ENCODE data around the gene FKBP6. TPM values are rescaled to one million over a fixed set of nuclear protein-coding genes. Genes with fewer than 3 reads are reported as not detected.

FKBP6 gene
- total RNA-seq, 1 experiment from 2014 or later = not detected

DNA sequence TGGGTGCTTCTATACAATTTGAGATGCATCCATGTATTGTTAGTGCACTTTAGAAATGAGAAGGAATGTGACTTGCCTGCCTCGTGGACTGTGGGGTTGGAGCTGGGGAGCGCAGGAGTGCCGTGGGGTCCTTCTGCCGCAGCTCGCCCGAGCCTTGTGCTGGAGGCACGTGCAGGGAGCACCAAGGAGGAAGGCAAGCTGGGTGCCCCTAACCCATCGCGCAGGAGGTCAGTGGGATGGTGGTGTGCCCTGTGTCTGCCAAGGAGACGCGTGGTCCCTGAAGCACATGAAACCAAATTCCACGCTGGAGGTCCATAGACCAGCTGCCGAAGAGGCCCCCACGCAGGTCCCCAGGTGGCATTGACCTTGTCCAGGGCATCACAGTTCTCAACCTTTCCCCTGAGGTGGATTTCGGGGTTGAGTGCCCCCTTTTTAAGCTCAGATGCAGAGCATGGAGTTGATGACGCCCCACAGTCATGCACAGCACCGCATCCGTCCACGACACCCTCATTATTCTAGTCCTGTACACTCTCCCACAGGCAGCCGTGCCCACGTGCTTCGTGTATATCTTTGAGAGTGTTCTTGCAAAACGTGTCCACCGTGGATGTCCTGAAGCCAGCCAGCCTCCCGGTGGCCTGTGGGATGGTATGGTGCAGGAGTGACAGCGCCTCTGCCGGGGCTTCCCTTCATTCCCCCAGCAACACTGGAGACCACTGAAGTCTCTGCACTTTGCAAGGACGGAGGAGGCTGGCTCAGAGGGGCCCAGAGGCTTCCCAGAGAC lies 35.5 kb downstream of the FKBP6 start:
- Histone ChIP-seq H4K20me1 (ENCODE audit: low read length) (no peaks in the 10 kb centered on the region), H3K9me3 (ENCODE audit: low read length) (no peaks in the 10 kb centered on the region), H3K27me3 (ENCODE audit: low read length) (no peaks in the 10 kb centered on the region), H3K27ac (ENCODE audit: low read length) (no peak overlapping the region), H3F3A (ENCODE audit: low read length, unreplicated experiment) (no peaks in the 10 kb centered on the region), H3K4me1 (ENCODE audit: insufficient read depth, low read length) (peaks cover 3% of the 10 kb centered on the region), H3K36me3 (ENCODE audit: low read depth, low read length) (no peaks in the 10 kb centered on the region), H3K9me2 (replicated peaks; ENCODE audit: low read length) (no peaks in the 10 kb centered on the region), H3K4me2 (ENCODE audit: low read length) (no peak overlapping the region), H3K4me3 (ENCODE audit: low read length) (no peak overlapping the region), H2AFZ (ENCODE audit: low read length) (no peak overlapping the region), H3K9ac (ENCODE audit: low read length) (no peak overlapping the region), H3K79me2 (ENCODE audit: low read length) (no peaks in the 10 kb centered on the region)
- intact Hi-C loops (cut with micrococcal nuclease) = no loop called here
- TF ChIP-seq EZH2phosphoT487 (IDR thresholded peaks at IDR 0.05; ENCODE audit: borderline replicate concordance, low read length) (no peak), EZH2 (IDR thresholded peaks at IDR 0.05; ENCODE audit: low read length, unreplicated experiment) (no peak)
- TF ChIP-seq, protein P1, sequence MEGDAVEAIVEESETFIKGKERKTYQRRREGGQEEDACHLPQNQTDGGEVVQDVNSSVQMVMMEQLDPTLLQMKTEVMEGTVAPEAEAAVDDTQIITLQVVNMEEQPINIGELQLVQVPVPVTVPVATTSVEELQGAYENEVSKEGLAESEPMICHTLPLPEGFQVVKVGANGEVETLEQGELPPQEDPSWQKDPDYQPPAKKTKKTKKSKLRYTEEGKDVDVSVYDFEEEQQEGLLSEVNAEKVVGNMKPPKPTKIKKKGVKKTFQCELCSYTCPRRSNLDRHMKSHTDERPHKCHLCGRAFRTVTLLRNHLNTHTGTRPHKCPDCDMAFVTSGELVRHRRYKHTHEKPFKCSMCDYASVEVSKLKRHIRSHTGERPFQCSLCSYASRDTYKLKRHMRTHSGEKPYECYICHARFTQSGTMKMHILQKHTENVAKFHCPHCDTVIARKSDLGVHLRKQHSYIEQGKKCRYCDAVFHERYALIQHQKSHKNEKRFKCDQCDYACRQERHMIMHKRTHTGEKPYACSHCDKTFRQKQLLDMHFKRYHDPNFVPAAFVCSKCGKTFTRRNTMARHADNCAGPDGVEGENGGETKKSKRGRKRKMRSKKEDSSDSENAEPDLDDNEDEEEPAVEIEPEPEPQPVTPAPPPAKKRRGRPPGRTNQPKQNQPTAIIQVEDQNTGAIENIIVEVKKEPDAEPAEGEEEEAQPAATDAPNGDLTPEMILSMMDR (conservative IDR thresholded peaks at IDR 0.05; ENCODE audit: low read depth, low read length) = no peak
- no peak for DNase-seq
- no peak for ATAC-seq
- BruUV-seq (replicated peaks) = no TSS peak
- POLR2A ChIA-PET (ENCODE audit: unreplicated experiment) = no interaction called here
- CTCF ChIA-PET = no interaction called here

DNA sequence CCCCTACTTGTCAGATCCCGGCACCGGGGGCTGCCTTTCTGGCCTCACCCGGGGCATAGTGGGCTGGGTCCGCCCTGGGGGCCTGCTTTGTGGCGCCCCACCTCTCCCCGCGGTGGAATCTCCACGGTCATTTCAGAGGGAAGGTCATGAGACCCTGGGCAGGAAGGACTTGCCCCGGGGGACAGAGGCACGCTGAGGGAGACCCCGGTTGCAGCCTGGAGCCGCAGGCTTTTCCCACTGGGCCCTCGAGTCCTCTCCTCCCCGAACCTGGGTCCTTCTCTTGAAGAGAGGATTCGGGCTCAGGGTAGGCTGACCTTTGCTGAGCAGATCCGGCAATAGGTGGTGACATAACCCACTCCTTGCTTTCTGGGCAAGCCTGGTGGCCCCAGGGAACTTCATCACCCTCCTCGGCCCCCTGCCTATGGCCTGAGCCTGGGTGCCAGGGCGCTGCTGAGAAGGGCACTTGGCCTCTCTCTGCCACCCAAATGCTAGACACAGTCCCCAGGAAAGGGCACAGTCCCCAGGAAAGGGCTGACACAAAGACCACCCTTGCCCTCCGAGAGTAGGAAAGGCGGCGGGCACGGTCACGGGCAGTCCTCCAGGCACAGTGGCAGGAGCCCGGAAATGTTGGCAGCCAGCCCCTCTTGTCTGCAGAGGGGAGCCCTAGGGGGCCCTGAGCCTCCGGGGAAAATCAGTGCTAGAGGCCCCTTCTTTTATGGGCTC lies 36.2 kb downstream of the FKBP6 start:
- intact Hi-C loops (cut with micrococcal nuclease) = no loop called here
- no TSS peak for BruUV-seq (replicated peaks)
- Histone ChIP-seq H3K4me1 (ENCODE audit: insufficient read depth, low read length) (no peaks in the 10 kb centered on the region), H2AFZ (ENCODE audit: low read length) (no peak overlapping the region), H3K4me3 (ENCODE audit: low read length) (no peak overlapping the region), H3K9ac (ENCODE audit: low read length) (no peak overlapping the region), H3K4me2 (ENCODE audit: low read length) (no peak overlapping the region), H3F3A (ENCODE audit: low read length, unreplicated experiment) (no peaks in the 10 kb centered on the region), H3K27ac (ENCODE audit: low read length) (no peak overlapping the region), H3K79me2 (ENCODE audit: low read length) (no peaks in the 10 kb centered on the region), H4K20me1 (ENCODE audit: low read length) (no peaks in the 10 kb centered on the region), H3K36me3 (ENCODE audit: low read depth, low read length) (no peaks in the 10 kb centered on the region), H3K27me3 (ENCODE audit: low read length) (no peaks in the 10 kb centered on the region), H3K9me3 (ENCODE audit: low read length) (no peaks in the 10 kb centered on the region), H3K9me2 (replicated peaks; ENCODE audit: low read length) (no peaks in the 10 kb centered on the region)
- ChIA-PET POLR2A (ENCODE audit: unreplicated experiment) (no interaction called here), CTCF (no interaction called here)
- ATAC-seq = no peak
- no peak for DNase-seq
- TF ChIP-seq, protein P1 (conservative IDR thresholded peaks at IDR 0.05; ENCODE audit: low read depth, low read length) = no peak
- TF ChIP-seq EZH2phosphoT487 (IDR thresholded peaks at IDR 0.05; ENCODE audit: borderline replicate concordance, low read length) (no peak), EZH2 (IDR thresholded peaks at IDR 0.05; ENCODE audit: low read length, unreplicated experiment) (no peak)

DNA sequence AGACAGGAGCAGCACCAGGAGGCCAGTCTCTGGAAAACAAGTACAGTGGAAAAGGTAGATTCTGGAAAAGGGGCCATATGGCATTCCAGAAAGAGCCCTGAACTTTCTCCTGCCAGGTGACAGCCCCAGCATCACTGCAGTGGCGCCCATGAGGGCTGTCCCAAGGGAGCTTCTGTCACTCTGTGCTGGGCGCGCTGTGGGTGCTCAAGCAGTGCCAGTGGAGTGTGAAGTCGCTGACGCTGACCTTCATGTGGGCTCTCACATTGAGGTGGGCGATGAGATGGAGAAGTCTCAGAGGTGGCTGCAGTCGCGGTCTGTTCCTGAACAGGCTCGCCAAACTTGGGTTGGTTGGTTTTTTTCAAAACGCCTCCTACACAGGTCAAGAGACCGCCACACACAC lies 38.2 kb downstream of the FKBP6 start:
- H2AFZ ChIP-seq (ENCODE audit: low read length) = no peak overlapping the region
- no TSS peak for BruUV-seq (replicated peaks)
- no peak overlapping the region for H3K9ac ChIP-seq (ENCODE audit: low read length)
- H3K4me2 ChIP-seq (ENCODE audit: low read length) = no peak overlapping the region
- ChIA-PET POLR2A (ENCODE audit: unreplicated experiment) (no interaction called here), CTCF (no interaction called here)
- TF ChIP-seq, protein P1 (conservative IDR thresholded peaks at IDR 0.05; ENCODE audit: low read depth, low read length) = no peak
- TF ChIP-seq EZH2phosphoT487 (IDR thresholded peaks at IDR 0.05; ENCODE audit: borderline replicate concordance, low read length) = no peak
- TF ChIP-seq EZH2 (IDR thresholded peaks at IDR 0.05; ENCODE audit: low read length, unreplicated experiment) = no peak
- H3K4me1 ChIP-seq (ENCODE audit: insufficient read depth, low read length) = no peaks in the 10 kb centered on the region
- ATAC-seq (no peak), DNase-seq (no peak)
- intact Hi-C loops (cut with micrococcal nuclease) = no loop called here
- H3K27me3 ChIP-seq (ENCODE audit: low read length) = no peaks in the 10 kb centered on the region
- H3K36me3 ChIP-seq (ENCODE audit: low read depth, low read length) = no peaks in the 10 kb centered on the region
- no peaks in the 10 kb centered on the region for H3K79me2 ChIP-seq (ENCODE audit: low read length)
- H3K9me3 ChIP-seq (ENCODE audit: low read length) = no peaks in the 10 kb centered on the region
- H3K9me2 ChIP-seq (replicated peaks; ENCODE audit: low read length) = no peaks in the 10 kb centered on the region
- no peaks in the 10 kb centered on the region for H4K20me1 ChIP-seq (ENCODE audit: low read length)
- H3F3A ChIP-seq (ENCODE audit: low read length, unreplicated experiment) = no peaks in the 10 kb centered on the region
- H3K4me3 ChIP-seq (ENCODE audit: low read length) = no peak overlapping the region
- no peak overlapping the region for H3K27ac ChIP-seq (ENCODE audit: low read length)
